ENCODE data around the gene CAMK2A. TPM values are rescaled to one million over a fixed set of nuclear protein-coding genes. Genes with fewer than 3 reads are reported as not detected.
"Not testable (repeated sequence)": the region's sequence is repeated elsewhere in the genome, so short reads cannot be mapped to it uniquely, and the experiment has no call there.

Gene CAMK2A
- total and polyA plus RNA-seq, 4 donors, result under 0.01 TPM; not detected in 3

DNA sequence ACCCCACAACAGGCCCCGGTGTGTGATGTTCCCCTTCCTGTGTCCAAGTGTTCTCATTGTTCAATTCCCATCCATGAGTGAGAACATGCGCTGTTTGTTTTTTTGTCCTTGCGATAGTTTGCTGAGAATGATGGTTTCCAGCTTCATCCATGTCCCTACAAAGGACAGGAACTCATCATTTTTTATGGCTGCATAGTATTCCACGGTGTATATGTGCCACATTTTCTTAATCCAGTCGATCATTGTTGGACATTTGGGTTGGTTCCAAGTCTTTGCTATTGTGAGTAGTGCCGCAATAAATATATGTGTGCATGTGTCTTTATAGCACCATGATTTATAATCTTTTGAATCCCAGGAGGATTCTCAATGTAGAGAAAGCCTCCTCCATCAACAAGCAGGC is 41.1 kb downstream of the CAMK2A start:
- 87% methylated on average over 6 of the region's 6 CpGs for WGBS
- H3K9me3 ChIP-seq (ENCODE audit: control insufficient read depth in 4 of 4, low read length in 3 of 4); DNase-seq (ENCODE audit: low spot score); H3K4me1 ChIP-seq (ENCODE audit: control insufficient read depth in 4 of 4, insufficient read depth in 4 of 4, low read length in 3 of 4); H3K9ac ChIP-seq (ENCODE audit: low read depth in 1 of 2, low read length in 2 of 2); H3K27me3 ChIP-seq (ENCODE audit: control insufficient read depth in 4 of 4, insufficient read depth in 4 of 4, low read length in 3 of 4); H3K36me3 ChIP-seq (ENCODE audit: control insufficient read depth in 4 of 4, insufficient read depth in 3 of 4, low read depth in 1 of 4, low read length in 3 of 4); H3K4me3 ChIP-seq (ENCODE audit: low read depth in 1 of 3, low read length in 3 of 3); H3K27ac ChIP-seq (ENCODE audit: low read depth in 1 of 2, low read length in 2 of 2): not testable (repeated sequence)

DNA sequence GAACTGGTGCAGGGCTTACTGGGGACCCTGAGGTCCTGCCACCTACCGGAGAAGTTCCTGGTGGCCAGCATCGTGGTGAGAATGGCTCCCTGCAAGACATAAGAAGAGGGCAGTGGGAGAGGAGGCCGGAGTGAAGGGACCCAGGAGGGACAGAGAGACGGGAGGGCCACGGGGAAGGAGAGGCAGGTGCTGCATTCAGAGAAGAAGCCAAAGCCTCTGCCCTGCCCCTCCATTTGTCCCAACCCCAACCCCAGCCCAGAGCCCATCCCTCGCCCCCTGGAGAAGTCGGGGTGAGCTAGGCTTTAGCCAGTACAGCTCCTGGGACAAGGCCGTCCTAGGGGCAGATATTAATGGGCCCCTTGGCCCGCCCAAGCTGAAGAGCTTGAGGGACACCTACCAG is 41.8 kb downstream of the CAMK2A start:
- no peak overlapping the region for H3K9ac ChIP-seq (ENCODE audit: low read depth in 1 of 2, low read length in 2 of 2)
- H3K4me1 ChIP-seq (ENCODE audit: control insufficient read depth in 4 of 4, insufficient read depth in 4 of 4, low read length in 3 of 4), result no peaks in the 10 kb centered on the region
- TF ChIP-seq HNF4G (IDR thresholded peaks at IDR 0.05), result no peak
- no peak for TF ChIP-seq TAF1 (conservative IDR thresholded peaks at IDR 0.05)
- TF ChIP-seq, protein P1, sequence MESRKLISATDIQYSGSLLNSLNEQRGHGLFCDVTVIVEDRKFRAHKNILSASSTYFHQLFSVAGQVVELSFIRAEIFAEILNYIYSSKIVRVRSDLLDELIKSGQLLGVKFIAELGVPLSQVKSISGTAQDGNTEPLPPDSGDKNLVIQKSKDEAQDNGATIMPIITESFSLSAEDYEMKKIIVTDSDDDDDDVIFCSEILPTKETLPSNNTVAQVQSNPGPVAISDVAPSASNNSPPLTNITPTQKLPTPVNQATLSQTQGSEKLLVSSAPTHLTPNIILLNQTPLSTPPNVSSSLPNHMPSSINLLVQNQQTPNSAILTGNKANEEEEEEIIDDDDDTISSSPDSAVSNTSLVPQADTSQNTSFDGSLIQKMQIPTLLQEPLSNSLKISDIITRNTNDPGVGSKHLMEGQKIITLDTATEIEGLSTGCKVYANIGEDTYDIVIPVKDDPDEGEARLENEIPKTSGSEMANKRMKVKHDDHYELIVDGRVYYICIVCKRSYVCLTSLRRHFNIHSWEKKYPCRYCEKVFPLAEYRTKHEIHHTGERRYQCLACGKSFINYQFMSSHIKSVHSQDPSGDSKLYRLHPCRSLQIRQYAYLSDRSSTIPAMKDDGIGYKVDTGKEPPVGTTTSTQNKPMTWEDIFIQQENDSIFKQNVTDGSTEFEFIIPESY (IDR thresholded peaks at IDR 0.05), result no peak
- TF ChIP-seq YY1 (IDR thresholded peaks at IDR 0.05), result no peak
- TF ChIP-seq HNF4A (conservative IDR thresholded peaks at IDR 0.05), result no peak
- TF ChIP-seq EGR1 (IDR thresholded peaks at IDR 0.05; ENCODE audit: low read depth in 2 of 2), result no peak
- TF ChIP-seq, protein P2, sequence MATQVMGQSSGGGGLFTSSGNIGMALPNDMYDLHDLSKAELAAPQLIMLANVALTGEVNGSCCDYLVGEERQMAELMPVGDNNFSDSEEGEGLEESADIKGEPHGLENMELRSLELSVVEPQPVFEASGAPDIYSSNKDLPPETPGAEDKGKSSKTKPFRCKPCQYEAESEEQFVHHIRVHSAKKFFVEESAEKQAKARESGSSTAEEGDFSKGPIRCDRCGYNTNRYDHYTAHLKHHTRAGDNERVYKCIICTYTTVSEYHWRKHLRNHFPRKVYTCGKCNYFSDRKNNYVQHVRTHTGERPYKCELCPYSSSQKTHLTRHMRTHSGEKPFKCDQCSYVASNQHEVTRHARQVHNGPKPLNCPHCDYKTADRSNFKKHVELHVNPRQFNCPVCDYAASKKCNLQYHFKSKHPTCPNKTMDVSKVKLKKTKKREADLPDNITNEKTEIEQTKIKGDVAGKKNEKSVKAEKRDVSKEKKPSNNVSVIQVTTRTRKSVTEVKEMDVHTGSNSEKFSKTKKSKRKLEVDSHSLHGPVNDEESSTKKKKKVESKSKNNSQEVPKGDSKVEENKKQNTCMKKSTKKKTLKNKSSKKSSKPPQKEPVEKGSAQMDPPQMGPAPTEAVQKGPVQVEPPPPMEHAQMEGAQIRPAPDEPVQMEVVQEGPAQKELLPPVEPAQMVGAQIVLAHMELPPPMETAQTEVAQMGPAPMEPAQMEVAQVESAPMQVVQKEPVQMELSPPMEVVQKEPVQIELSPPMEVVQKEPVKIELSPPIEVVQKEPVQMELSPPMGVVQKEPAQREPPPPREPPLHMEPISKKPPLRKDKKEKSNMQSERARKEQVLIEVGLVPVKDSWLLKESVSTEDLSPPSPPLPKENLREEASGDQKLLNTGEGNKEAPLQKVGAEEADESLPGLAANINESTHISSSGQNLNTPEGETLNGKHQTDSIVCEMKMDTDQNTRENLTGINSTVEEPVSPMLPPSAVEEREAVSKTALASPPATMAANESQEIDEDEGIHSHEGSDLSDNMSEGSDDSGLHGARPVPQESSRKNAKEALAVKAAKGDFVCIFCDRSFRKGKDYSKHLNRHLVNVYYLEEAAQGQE (IDR thresholded peaks at IDR 0.05), result no peak
- no peak for TF ChIP-seq NR2F2 (IDR thresholded peaks at IDR 0.05)
- TF ChIP-seq JUND (IDR thresholded peaks at IDR 0.05), result no peak
- DNase-seq (ENCODE audit: low spot score), result no peak
- H3K27ac ChIP-seq (ENCODE audit: low read depth in 1 of 2, low read length in 2 of 2), result no peak overlapping the region
- WGBS, result 95% methylated on average over 9 of the region's 9 CpGs
- no peaks in the 10 kb centered on the region for H3K9me3 ChIP-seq (ENCODE audit: control insufficient read depth in 4 of 4, low read length in 3 of 4)
- no peaks in the 10 kb centered on the region for H3K36me3 ChIP-seq (ENCODE audit: control insufficient read depth in 4 of 4, insufficient read depth in 3 of 4, low read depth in 1 of 4, low read length in 3 of 4)
- no peaks in the 10 kb centered on the region for H3K27me3 ChIP-seq (ENCODE audit: control insufficient read depth in 4 of 4, insufficient read depth in 4 of 4, low read length in 3 of 4)
- no peak overlapping the region for H3K4me3 ChIP-seq (ENCODE audit: low read depth in 1 of 3, low read length in 3 of 3)

DNA sequence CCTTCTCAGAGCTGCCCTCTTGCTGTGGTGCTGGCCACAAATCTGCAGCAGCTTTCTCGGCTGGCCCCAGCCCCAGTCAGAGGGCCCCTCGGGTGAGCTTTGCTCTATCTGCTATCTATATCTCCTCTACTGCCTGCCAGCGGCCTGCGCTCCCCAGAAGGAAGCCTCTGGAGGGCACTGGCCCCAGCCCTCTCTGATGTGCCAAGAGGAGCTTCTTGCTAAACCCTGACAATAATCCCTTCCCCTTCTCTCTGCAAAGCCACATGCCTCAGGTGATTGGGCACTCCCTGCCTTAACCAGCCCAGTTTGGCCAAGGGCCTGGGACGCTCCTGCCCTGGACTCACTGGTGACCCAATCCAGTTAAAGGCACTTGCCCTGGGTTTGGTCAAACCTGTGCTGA is 42.7 kb downstream of the CAMK2A start:
- no peaks in the 10 kb centered on the region for H3K4me1 ChIP-seq (ENCODE audit: control insufficient read depth in 4 of 4, insufficient read depth in 4 of 4, low read length in 3 of 4)
- H3K4me3 ChIP-seq (ENCODE audit: low read depth in 1 of 3, low read length in 3 of 3), result no peak overlapping the region
- H3K27ac ChIP-seq (ENCODE audit: low read depth in 1 of 2, low read length in 2 of 2), result no peak overlapping the region
- no peak for DNase-seq (ENCODE audit: low spot score)
- H3K9me3 ChIP-seq (ENCODE audit: control insufficient read depth in 4 of 4, low read length in 3 of 4), result no peaks in the 10 kb centered on the region
- WGBS, result 73% methylated on average over 5 of the region's 5 CpGs
- H3K9ac ChIP-seq (ENCODE audit: low read depth in 1 of 2, low read length in 2 of 2), result no peak overlapping the region
- H3K27me3 ChIP-seq (ENCODE audit: control insufficient read depth in 4 of 4, insufficient read depth in 4 of 4, low read length in 3 of 4), result no peaks in the 10 kb centered on the region
- no peaks in the 10 kb centered on the region for H3K36me3 ChIP-seq (ENCODE audit: control insufficient read depth in 4 of 4, insufficient read depth in 3 of 4, low read depth in 1 of 4, low read length in 3 of 4)
- TF ChIP-seq YY1 (IDR thresholded peaks at IDR 0.05) (no peak), HNF4G (IDR thresholded peaks at IDR 0.05) (no peak), HNF4A (conservative IDR thresholded peaks at IDR 0.05) (no peak), NR2F2 (IDR thresholded peaks at IDR 0.05) (no peak), JUND (IDR thresholded peaks at IDR 0.05) (no peak), FOXA1 (IDR thresholded peaks at IDR 0.05) (no peak), FOXA2 (IDR thresholded peaks at IDR 0.05) (no peak), SP1 (IDR thresholded peaks at IDR 0.05) (no peak), EGR1 (IDR thresholded peaks at IDR 0.05; ENCODE audit: low read depth in 2 of 2) (no peak), GABPA (IDR thresholded peaks at IDR 0.05 in 1 of 2, conservative IDR thresholded peaks at IDR 0.05 in 1 of 2) (no peak), RAD21 (IDR thresholded peaks at IDR 0.05) (no peak), TAF1 (conservative IDR thresholded peaks at IDR 0.05) (no peak)
- TF ChIP-seq, protein P3, sequence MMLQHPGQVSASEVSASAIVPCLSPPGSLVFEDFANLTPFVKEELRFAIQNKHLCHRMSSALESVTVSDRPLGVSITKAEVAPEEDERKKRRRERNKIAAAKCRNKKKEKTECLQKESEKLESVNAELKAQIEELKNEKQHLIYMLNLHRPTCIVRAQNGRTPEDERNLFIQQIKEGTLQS (IDR thresholded peaks at IDR 0.05), result no peak
- TF ChIP-seq, protein P4, sequence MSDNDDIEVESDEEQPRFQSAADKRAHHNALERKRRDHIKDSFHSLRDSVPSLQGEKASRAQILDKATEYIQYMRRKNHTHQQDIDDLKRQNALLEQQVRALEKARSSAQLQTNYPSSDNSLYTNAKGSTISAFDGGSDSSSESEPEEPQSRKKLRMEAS (IDR thresholded peaks at IDR 0.05), result no peak
- TF ChIP-seq, protein P5, sequence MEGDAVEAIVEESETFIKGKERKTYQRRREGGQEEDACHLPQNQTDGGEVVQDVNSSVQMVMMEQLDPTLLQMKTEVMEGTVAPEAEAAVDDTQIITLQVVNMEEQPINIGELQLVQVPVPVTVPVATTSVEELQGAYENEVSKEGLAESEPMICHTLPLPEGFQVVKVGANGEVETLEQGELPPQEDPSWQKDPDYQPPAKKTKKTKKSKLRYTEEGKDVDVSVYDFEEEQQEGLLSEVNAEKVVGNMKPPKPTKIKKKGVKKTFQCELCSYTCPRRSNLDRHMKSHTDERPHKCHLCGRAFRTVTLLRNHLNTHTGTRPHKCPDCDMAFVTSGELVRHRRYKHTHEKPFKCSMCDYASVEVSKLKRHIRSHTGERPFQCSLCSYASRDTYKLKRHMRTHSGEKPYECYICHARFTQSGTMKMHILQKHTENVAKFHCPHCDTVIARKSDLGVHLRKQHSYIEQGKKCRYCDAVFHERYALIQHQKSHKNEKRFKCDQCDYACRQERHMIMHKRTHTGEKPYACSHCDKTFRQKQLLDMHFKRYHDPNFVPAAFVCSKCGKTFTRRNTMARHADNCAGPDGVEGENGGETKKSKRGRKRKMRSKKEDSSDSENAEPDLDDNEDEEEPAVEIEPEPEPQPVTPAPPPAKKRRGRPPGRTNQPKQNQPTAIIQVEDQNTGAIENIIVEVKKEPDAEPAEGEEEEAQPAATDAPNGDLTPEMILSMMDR (IDR thresholded peaks at IDR 0.05; ENCODE audit: low read depth, low read length, missing input control), result no peak
- TF ChIP-seq, protein P2 (IDR thresholded peaks at IDR 0.05), result no peak
